Measurements from ENCODE around the gene FMN1. TPM values are rescaled to one million over a fixed set of nuclear protein-coding genes. Genes with fewer than 3 reads are reported as not detected.

Gene FMN1
- total and polyA plus RNA-seq, 2 of the 8 experiments (the other 6 are each of a cell fraction or from before 2014, with no cell fraction given), result 0.27 to 3.7 TPM

- TF ChIP-seq E2F6 (IDR thresholded peaks at IDR 0.05), result no peak
Measured at GRCh38 chr15:33132722-33133345, 61.7 kb downstream of the FMN1 start (continued).
